Epithelial cell of esophagus (primary cell): ENCODE results near the gene LTO1.
A peak's percentile ranks its signal among the peaks of the same experiment; 100 is the strongest.

Source experiments
- DNase-seq: peaks from one replicate; pipeline ENCODE4 v3.0.0; 2010; ENCODE audit warnings: low read depth
- H3K4me3 ChIP-seq: 2 replicates; pipeline ENCODE4 v1.5.1; 2011; ENCODE audit warnings: mild to moderate bottlenecking, low read length, control low read depth
- TF ChIP-seq, protein P1 (sequence below): IDR thresholded peaks from 2 replicates; pipeline ENCODE4 v1.5.1; 2011; ENCODE audit warnings: low read depth, mild to moderate bottlenecking, low read length, control low read depth, inconsistent platforms; ENCODE audit not compliant: insufficient read depth; ENCODE audit errors: missing control alignments

LTO1 gene

DNA sequence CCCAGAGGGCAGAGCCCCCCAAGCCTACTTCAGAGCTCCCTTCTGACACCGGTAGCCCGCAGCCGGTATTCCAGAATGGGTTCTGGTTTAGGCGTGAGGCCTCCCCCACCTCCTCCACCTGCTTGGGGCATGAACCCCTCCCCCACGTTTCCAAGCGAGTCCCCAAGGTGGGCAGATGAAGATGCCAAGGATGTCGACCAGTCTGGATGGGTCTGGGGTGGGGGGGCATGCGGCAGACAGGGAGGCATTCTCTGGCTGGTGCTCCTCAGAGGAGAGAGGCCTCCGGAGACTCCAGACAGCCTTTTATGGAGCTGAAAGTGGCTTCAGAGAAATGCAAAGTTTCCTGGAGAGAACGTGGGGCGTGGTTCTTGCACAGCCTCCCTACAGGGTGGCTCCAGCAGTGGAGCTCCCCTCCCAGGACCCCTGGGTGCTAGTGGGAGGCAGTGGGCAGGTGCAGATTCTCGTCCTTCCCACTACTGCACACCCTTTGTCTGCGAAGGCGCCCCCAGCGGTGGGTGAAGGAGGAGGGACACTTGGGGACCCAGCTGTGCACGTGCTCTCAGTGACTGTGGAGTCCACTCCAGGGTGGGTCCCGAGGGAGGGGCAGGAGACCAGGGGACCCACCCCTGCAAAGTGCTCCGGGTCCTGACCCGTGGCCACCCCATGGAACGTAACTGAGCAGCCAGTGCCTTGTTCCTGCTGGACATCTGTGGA lies 30.0 kb downstream of the LTO1 start:
- TF ChIP-seq, protein P1, sequence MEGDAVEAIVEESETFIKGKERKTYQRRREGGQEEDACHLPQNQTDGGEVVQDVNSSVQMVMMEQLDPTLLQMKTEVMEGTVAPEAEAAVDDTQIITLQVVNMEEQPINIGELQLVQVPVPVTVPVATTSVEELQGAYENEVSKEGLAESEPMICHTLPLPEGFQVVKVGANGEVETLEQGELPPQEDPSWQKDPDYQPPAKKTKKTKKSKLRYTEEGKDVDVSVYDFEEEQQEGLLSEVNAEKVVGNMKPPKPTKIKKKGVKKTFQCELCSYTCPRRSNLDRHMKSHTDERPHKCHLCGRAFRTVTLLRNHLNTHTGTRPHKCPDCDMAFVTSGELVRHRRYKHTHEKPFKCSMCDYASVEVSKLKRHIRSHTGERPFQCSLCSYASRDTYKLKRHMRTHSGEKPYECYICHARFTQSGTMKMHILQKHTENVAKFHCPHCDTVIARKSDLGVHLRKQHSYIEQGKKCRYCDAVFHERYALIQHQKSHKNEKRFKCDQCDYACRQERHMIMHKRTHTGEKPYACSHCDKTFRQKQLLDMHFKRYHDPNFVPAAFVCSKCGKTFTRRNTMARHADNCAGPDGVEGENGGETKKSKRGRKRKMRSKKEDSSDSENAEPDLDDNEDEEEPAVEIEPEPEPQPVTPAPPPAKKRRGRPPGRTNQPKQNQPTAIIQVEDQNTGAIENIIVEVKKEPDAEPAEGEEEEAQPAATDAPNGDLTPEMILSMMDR: no peak
- DNase-seq: no peak
- no peak overlapping the region for H3K4me3 ChIP-seq

DNA sequence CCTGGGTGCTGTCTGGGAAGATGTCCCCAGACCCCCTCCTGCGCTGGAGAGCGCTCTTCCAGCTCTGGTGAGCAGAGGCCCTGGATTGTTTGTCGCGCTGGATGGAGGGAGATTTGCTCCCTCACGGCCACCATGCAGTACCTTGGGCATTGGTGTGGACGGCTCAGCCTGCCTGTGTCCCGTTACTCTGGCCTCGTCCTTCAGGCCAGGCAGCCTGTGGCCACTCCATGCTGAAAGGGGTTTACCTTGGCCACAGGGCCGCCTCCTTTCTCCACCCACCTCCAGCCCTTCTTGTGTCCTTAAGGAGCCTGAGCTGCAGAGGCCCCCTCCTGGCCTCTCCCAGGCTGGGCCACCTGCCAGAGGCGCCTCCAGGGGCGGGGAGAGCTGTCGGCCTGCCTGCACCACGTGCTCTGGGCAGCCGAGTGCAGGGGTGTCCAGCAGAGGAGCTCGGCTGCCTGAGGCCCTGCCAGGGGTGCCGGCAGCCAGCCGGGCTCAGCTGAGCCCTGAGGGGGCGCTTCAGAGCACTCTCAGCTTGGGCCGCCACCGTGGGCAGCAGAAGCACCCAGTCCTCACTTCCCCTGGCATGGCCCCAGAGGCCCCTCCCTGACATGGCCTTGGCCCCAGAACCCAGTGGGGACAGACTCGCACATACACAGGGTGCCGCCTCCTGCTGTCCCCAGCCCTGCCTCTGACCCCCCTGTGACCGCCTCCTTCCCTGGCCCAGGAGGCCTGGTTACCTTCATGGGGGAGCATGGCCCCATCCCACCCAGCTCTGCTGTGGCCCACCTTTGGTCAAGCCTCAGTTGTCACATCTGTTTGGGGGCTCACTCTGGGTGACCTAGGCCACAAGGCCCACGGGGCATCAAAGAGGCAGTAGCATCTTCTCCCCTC lies 30.8 kb downstream of the LTO1 start:
- TF ChIP-seq, protein P1: no peak
- peak; percentile 30 for DNase-seq
- peak overlapping the region; percentile 1 for H3K4me3 ChIP-seq

- TF ChIP-seq, protein P1: no peak
- no peak for DNase-seq
- H3K4me3 ChIP-seq: peak overlapping the region; percentile 1
Measured at GRCh38 chr11:69643646-69644045, 31.5 kb downstream of the LTO1 start.

GRCh38 chr11:69642913-69643632 lies 32.1 kb downstream of the LTO1 start:
- peak; percentile 75 for DNase-seq
- TF ChIP-seq, protein P1: peak; percentile 60
- peak overlapping the region; percentile 89 for H3K4me3 ChIP-seq

GRCh38 chr11:69642549-69642912 lies 32.6 kb downstream of the LTO1 start:
- H3K4me3 ChIP-seq: peak overlapping the region; percentile 89
- no peak for DNase-seq
- TF ChIP-seq, protein P1: no peak

DNA sequence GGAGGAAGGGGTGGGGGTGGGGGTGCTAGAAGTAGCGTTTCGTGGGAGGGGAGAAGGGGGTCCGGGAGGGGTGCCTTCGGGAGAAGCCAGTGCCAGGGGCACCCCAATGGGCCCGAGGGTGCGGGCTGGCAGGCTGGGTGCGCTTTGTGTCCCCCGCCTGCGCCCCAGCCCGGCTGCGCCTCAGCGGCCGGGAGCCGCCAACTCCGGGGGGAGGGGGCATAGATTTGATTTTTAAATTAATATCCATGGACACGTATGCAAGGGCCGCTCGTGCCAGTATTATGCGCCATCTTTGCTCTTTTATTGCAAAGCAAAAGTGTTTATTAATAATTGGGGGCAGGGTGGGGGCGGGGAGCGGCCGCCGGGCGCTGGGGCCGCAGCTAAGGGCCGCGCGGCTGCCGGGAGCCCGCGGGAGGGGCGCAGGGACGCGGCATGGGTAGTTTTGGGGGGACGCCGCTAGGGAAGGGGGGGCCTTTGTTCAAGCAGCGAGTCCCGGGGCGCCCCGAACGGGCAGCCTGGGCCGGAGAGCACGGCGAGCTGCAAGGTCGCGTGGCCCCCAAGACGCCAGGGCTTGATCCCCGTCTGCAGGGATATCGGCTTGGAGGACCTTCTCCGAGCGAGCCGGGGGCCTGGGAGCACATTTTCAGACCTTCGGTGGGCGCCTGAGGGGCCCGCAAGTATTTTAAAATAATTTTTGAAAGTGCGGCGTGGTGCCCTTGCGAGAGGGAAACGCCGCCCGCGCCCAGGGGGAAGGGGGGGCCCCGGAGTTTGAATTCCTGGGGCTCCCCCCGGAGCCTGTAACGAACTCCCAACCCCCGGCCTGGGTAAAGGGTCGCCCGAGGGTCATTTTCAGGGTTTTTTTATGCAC lies 33.2 kb downstream of the LTO1 start:
- no peak for DNase-seq
- H3K4me3 ChIP-seq: peak overlapping the region; percentile 89
- TF ChIP-seq, protein P1: no peak
